ENCODE data around the gene DHX35.
"Not testable (repeated sequence)": the region's sequence is repeated elsewhere in the genome, so short reads cannot be mapped to it uniquely, and the experiment has no call there.

Gene DHX35

DNA sequence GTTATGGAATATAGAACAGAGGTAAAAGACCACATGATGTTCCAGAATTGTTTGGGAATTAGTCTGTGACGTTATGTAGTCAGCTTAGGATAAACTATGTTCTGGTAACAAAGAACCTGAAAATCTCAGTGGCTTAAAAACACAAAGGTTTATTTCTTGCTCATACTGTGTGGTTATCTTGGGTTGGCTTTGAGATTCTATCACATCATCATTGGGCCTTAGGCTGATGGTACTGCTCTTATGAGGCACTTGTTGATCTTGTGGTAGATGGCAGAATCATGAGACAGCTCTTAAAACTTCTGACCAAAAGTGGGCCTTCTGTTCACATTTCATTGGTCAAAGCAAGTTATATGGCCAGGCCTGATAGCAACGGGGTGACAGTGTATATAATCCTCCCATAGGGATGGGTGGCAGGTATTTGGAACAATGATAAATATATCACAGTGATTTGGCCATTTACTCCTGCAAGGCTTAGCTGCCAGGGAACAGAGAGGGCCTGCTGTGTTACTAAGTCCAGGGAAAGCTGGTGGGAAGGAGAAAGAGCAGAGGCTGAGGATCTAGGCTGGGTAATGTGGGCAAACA lies 13.5 kb downstream of the DHX35 start:
- in situ Hi-C loops (cut with MboI; ENCODE audit: low sequenced_read_pairs): no loop called here

- in situ Hi-C loops (cut with MboI; ENCODE audit: low sequenced_read_pairs): no loop called here
These were observed 17.3 kb downstream of the DHX35 start for GRCh38 chr20:38979434-38979833.

- in situ Hi-C loops (cut with MboI; ENCODE audit: low sequenced_read_pairs): no loop called here
These were observed 17.7 kb downstream of the DHX35 start for GRCh38 chr20:38979842-38980241.

- in situ Hi-C loops (cut with MboI; ENCODE audit: low sequenced_read_pairs): no loop called here
These were observed 20.1 kb downstream of the DHX35 start for GRCh38 chr20:38982291-38982690.

- in situ Hi-C loops (cut with MboI; ENCODE audit: low sequenced_read_pairs): no loop called here
These were observed 22.9 kb downstream of the DHX35 start for GRCh38 chr20:38985060-38985459.

- in situ Hi-C loops (cut with MboI; ENCODE audit: low sequenced_read_pairs): no loop called here
These were observed 23.5 kb downstream of the DHX35 start for GRCh38 chr20:38985603-38986170.

DNA sequence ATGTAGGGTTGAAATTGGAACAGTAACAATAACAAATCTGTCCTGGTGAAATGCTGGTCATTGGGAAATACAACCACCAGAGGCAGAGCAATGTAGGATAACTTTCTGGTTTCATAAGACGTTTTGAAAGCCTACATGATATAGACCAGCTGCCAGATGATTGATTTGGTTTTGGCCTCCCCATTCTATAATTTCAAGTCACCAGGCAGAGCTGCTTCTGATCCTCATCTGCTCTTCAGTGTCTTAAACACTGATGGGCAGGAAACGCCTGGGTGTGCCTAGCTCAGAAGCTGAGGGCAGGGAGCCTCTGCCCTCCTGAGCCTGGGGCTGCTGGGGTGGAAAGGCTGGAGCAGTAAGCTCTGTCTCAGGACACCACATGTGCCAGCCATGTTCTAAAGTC lies 24.5 kb downstream of the DHX35 start:
- in situ Hi-C loops (cut with MboI; ENCODE audit: low sequenced_read_pairs): no loop called here

DNA sequence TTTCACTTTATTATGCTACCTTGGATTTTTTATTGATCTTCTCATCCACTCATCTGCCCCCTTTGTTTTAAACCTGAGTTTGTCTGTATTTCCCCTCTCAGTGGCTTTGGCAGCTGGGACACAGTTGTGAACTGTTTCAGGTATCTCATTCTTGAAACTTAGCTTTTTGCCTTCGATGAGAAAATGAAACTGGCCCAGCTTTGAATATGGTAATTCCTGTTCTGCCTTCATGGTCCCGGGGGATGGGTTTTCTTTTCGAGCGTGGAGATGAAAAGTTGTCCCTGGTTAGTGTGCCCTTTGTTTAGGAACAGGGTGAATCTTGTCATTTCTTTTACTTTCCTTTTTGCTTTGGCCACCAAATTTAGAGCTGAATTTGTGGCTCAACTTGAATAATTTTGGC lies 25.6 kb downstream of the DHX35 start:
- in situ Hi-C loops (cut with MboI; ENCODE audit: low sequenced_read_pairs): no loop called here

- in situ Hi-C loops (cut with MboI; ENCODE audit: low sequenced_read_pairs): no loop called here
These were observed 28.6 kb downstream of the DHX35 start for GRCh38 chr20:38990728-38991127.

GRCh38 chr20:38991814-38992704 lies 29.9 kb downstream of the DHX35 start:
- in situ Hi-C loops (cut with MboI; ENCODE audit: low sequenced_read_pairs): no loop called here

- in situ Hi-C loops (cut with MboI; ENCODE audit: low sequenced_read_pairs): no loop called here
These were observed 33.4 kb downstream of the DHX35 start for GRCh38 chr20:38995536-38996044.

GRCh38 chr20:38996866-38997265 lies 34.7 kb downstream of the DHX35 start:
- in situ Hi-C loops (cut with MboI; ENCODE audit: low sequenced_read_pairs): not testable (repeated sequence)

- in situ Hi-C loops (cut with MboI; ENCODE audit: low sequenced_read_pairs): no loop called here
These were observed 35.5 kb downstream of the DHX35 start for GRCh38 chr20:38997622-38998021.

- in situ Hi-C loops (cut with MboI; ENCODE audit: low sequenced_read_pairs): no loop called here
These were observed 37.1 kb downstream of the DHX35 start for GRCh38 chr20:38999217-38999616.

GRCh38 chr20:38999965-39000910 lies 38.1 kb downstream of the DHX35 start:
- in situ Hi-C loops (cut with MboI; ENCODE audit: low sequenced_read_pairs): no loop called here

DNA sequence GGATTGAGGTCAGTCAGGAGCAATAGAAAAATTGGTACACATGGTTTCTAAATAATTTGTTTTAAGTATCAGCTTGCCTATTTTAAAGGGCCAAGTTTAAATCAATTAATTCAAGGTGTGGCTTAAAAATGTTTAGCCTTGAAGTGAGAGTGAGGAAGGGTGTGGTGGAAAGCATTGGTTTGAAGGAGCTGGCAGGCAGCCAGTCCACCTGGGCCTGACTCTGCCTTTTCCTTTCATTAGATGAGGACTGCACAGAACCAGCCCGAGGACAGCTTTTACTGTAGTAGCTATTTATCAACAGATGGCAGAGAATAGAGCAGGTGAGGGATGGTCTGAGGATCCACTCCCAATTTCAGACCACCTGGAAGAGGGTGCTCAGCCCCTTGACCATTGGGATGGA lies 42.4 kb downstream of the DHX35 start:
- in situ Hi-C loops (cut with MboI; ENCODE audit: low sequenced_read_pairs): no loop called here

- in situ Hi-C loops (cut with MboI; ENCODE audit: low sequenced_read_pairs): no loop called here
These were observed 47.2 kb downstream of the DHX35 start for GRCh38 chr20:39009348-39009747.

DNA sequence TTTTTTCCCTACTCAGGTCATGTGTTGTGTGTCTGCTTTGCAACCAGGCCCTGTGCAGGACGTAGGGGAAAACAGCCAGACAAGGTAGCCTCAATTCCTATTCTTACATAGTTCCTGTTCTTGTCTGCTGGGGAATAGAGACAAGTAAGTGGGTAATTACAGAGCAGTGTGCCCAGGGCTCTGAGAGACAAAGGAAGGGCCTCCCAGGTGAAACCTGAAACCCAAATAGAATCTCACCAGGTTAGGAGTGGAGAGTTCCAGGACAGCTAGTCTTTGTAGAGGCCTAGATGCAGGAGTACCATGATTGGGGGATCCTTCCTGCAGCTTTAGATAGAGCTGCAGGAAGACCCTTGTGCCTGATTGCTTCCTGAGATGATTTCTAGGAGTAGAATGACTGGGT lies 48.4 kb downstream of the DHX35 start:
- in situ Hi-C loops (cut with MboI; ENCODE audit: low sequenced_read_pairs): no loop called here

GRCh38 chr20:39013662-39014109 lies 51.5 kb downstream of the DHX35 start:
- in situ Hi-C loops (cut with MboI; ENCODE audit: low sequenced_read_pairs): no loop called here

- in situ Hi-C loops (cut with MboI; ENCODE audit: low sequenced_read_pairs): no loop called here
These were observed 53.9 kb downstream of the DHX35 start for GRCh38 chr20:39016041-39016440.

DNA sequence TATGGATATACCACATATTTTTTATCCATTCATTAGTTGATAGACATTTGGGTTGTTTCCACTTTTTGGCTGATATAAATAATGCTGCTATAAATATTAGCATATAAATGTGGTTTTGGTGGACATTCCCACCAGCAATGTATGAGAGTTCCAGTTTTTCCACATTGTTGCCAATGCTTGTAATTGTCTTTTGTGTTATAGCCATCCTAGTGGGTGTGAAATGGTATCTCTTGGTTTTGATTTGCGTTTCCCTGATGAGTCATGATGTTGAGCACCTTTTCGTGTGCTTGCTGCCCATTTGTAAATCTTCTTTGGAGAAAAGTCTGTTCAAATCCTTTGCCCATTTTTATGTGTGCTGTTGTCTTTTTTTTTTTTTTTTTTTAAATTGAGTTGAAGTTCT lies 54.4 kb downstream of the DHX35 start:
- in situ Hi-C loops (cut with MboI; ENCODE audit: low sequenced_read_pairs): no loop called here
